Measurements from ENCODE around the gene HAVCR2. TPM values are rescaled to one million over a fixed set of nuclear protein-coding genes. Genes with fewer than 3 reads are reported as not detected.

HAVCR2 gene
- total and polyA plus RNA-seq, 10 of the 15 experiments (the other 5 are each of a cell fraction or from before 2014, with no cell fraction given): 5.2 to 7.5 (median 6.9) TPM

DNA sequence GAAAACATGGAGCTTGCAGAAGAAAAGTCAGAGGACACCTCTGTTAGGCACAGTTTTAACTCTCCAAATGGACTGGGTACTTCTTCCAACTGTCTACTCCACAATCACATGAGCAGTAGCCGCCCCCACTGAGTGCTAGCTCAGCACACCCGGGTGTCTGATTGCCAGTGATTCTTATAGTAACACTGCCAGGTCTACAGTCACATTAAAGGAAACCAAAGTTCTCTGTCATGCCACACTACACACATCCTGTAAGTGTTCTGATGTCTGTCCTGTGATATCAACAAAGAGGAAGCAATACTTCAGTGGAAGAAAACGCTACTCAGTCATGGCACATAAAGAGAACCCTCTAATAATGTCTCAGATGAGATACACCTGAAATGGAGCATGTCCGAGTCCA lies at the start of gene HAVCR2 (continued):
- no peak; the same call in 1 of the 2 replicates for TF ChIP-seq GATAD2B (conservative IDR thresholded peaks at IDR 0.05; ENCODE audit: low read depth)
- TF ChIP-seq TARDBP (IDR thresholded peaks at IDR 0.05; ENCODE audit: borderline replicate concordance): no peak
- no peak; the same call in 1 of the 2 replicates for TF ChIP-seq IKZF1 (conservative IDR thresholded peaks at IDR 0.05)
- no peak for TF ChIP-seq CHD2 (IDR thresholded peaks at IDR 0.05; ENCODE audit: borderline replicate concordance, low read depth, low read length)
- TF ChIP-seq KLF5 (IDR thresholded peaks at IDR 0.05; ENCODE audit: partially characterized antibody): no peak
- TF ChIP-seq, protein P1, sequence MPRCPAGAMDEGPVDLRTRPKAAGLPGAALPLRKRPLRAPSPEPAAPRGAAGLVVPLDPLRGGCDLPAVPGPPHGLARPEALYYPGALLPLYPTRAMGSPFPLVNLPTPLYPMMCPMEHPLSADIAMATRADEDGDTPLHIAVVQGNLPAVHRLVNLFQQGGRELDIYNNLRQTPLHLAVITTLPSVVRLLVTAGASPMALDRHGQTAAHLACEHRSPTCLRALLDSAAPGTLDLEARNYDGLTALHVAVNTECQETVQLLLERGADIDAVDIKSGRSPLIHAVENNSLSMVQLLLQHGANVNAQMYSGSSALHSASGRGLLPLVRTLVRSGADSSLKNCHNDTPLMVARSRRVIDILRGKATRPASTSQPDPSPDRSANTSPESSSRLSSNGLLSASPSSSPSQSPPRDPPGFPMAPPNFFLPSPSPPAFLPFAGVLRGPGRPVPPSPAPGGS (IDR thresholded peaks at IDR 0.05; ENCODE audit: borderline replicate concordance, insufficient read depth, low read depth, low read length, poor library complexity, severe bottlenecking): no peak
- TF ChIP-seq, protein P2, sequence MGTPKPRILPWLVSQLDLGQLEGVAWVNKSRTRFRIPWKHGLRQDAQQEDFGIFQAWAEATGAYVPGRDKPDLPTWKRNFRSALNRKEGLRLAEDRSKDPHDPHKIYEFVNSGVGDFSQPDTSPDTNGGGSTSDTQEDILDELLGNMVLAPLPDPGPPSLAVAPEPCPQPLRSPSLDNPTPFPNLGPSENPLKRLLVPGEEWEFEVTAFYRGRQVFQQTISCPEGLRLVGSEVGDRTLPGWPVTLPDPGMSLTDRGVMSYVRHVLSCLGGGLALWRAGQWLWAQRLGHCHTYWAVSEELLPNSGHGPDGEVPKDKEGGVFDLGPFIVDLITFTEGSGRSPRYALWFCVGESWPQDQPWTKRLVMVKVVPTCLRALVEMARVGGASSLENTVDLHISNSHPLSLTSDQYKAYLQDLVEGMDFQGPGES (IDR thresholded peaks at IDR 0.05): no peak
- TF ChIP-seq CREB1 (IDR thresholded peaks at IDR 0.05; ENCODE audit: low read depth): peak; percentile 70
- TF ChIP-seq DPF2 (IDR thresholded peaks at IDR 0.05): no peak
- no peak for TF ChIP-seq YY1 (IDR thresholded peaks at IDR 0.05; ENCODE audit: low read depth, low read length)
- no peak for TF ChIP-seq ZNF622 (IDR thresholded peaks at IDR 0.05)
- no peak for TF ChIP-seq EZH2 (IDR thresholded peaks at IDR 0.05; ENCODE audit: borderline replicate concordance, control insufficient read depth, low read depth, low read length)
- TF ChIP-seq STAT1 (conservative IDR thresholded peaks at IDR 0.05): no peak
- no peak for TF ChIP-seq CHD4 (IDR thresholded peaks at IDR 0.05)
- TF ChIP-seq MEF2A (IDR thresholded peaks at IDR 0.05; ENCODE audit: insufficient read depth, low read depth, low read length): no peak
- no peak for TF ChIP-seq HDAC2 (IDR thresholded peaks at IDR 0.05)
- TF ChIP-seq ETV6 (conservative IDR thresholded peaks at IDR 0.05 in 1 of 2, IDR thresholded peaks at IDR 0.05 in 1 of 2; ENCODE audit: borderline replicate concordance in 1 of 2, low read depth in 1 of 2): no peak
- no peak for TF ChIP-seq BACH1 (IDR thresholded peaks at IDR 0.05; ENCODE audit: borderline replicate concordance)
- no peak for TF ChIP-seq ZBED1 (IDR thresholded peaks at IDR 0.05; ENCODE audit: borderline replicate concordance)
- no peak for TF ChIP-seq GABPA (IDR thresholded peaks at IDR 0.05; ENCODE audit: low read depth)
- peak; percentile 13; the same call in 1 of the 2 replicates for TF ChIP-seq PAX5 (IDR thresholded peaks at IDR 0.05; ENCODE audit: borderline replicate concordance, low read depth, low read length)
- TF ChIP-seq, protein P3, sequence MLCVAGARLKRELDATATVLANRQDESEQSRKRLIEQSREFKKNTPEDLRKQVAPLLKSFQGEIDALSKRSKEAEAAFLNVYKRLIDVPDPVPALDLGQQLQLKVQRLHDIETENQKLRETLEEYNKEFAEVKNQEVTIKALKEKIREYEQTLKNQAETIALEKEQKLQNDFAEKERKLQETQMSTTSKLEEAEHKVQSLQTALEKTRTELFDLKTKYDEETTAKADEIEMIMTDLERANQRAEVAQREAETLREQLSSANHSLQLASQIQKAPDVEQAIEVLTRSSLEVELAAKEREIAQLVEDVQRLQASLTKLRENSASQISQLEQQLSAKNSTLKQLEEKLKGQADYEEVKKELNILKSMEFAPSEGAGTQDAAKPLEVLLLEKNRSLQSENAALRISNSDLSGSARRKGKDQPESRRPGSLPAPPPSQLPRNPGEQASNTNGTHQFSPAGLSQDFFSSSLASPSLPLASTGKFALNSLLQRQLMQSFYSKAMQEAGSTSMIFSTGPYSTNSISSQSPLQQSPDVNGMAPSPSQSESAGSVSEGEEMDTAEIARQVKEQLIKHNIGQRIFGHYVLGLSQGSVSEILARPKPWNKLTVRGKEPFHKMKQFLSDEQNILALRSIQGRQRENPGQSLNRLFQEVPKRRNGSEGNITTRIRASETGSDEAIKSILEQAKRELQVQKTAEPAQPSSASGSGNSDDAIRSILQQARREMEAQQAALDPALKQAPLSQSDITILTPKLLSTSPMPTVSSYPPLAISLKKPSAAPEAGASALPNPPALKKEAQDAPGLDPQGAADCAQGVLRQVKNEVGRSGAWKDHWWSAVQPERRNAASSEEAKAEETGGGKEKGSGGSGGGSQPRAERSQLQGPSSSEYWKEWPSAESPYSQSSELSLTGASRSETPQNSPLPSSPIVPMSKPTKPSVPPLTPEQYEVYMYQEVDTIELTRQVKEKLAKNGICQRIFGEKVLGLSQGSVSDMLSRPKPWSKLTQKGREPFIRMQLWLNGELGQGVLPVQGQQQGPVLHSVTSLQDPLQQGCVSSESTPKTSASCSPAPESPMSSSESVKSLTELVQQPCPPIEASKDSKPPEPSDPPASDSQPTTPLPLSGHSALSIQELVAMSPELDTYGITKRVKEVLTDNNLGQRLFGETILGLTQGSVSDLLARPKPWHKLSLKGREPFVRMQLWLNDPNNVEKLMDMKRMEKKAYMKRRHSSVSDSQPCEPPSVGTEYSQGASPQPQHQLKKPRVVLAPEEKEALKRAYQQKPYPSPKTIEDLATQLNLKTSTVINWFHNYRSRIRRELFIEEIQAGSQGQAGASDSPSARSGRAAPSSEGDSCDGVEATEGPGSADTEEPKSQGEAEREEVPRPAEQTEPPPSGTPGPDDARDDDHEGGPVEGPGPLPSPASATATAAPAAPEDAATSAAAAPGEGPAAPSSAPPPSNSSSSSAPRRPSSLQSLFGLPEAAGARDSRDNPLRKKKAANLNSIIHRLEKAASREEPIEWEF (IDR thresholded peaks at IDR 0.05; ENCODE audit: insufficient replicate concordance, low read depth, low read length): no peak
- no peak for TF ChIP-seq EGR1 (IDR thresholded peaks at IDR 0.05; ENCODE audit: borderline replicate concordance in 1 of 2, low read depth in 2 of 2, low read length in 2 of 2)

Measured in GM12878 (cell line).